ENCODE data around the gene RARB. TPM values are rescaled to one million over a fixed set of nuclear protein-coding genes. Genes with fewer than 3 reads are reported as not detected.

The RARB gene
- polyA plus RNA-seq, 1 donor from 2014 or later: 13.2 TPM

DNA sequence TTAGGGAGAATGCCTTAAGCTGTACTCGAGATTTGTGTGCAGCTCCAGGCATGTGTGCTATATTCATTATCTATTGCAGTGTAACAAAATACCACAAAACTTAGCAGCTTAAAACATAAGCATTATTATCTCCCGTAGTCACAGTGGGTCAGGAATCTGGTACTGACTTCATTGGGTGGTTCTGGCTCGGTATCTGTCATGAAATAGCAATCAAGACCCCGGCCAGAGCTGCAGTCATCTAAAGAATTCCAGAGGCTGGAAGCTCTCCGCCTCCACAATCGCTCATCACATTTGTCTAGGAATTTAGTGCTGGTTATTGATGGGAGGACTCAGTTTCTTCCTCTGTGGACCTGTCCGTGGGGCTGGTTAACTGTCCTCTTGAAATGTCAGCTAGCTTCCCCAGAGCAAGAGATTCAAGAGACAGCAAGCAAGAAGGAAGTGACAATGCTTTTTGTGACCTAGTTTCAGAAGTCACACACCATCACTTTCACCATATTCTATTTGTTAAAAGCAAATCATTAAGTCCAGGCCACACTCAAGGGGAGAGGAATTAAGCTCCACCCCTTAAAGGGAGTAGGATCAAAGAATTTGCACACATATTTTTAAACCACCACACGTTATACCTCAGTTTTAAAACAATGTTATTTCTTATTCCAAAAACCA lies 160.5 kb downstream of the RARB start:
- Histone ChIP-seq H2AFZ (ENCODE audit: low read depth, low read length) (no peak overlapping the region), H3K27me3 (ENCODE audit: insufficient read depth, low read depth, low read length) (no peaks in the 10 kb centered on the region), H3K27ac (ENCODE audit: low read length) (no peak overlapping the region), H3K4me3 (ENCODE audit: low read length) (no peak overlapping the region), H3K36me3 (ENCODE audit: insufficient read depth, low read length) (no peaks in the 10 kb centered on the region), H3F3A (ENCODE audit: insufficient read depth, low read length, poor library complexity, severe bottlenecking) (no peaks in the 10 kb centered on the region), H3K9me3 (ENCODE audit: low read length) (no peaks in the 10 kb centered on the region), H4K20me1 (ENCODE audit: insufficient read depth) (no peaks in the 10 kb centered on the region), H3K79me2 (replicated peaks; ENCODE audit: insufficient read depth, low read length) (no peaks in the 10 kb centered on the region), H3K4me2 (ENCODE audit: low read length) (no peak overlapping the region), H3K9ac (ENCODE audit: low read length) (no peak overlapping the region), H3K9me2 (ENCODE audit: insufficient read depth, low read length) (no peaks in the 10 kb centered on the region)
- no peak for TF ChIP-seq TAF1 (IDR thresholded peaks at IDR 0.05; ENCODE audit: low read depth)
- no peak for TF ChIP-seq RAD21 (conservative IDR thresholded peaks at IDR 0.05)
- TF ChIP-seq POLR2AphosphoS5 (IDR thresholded peaks at IDR 0.05): no peak
- no peak for TF ChIP-seq CTCF (IDR thresholded peaks at IDR 0.05; ENCODE audit: poor library complexity, severe bottlenecking)
- TF ChIP-seq EZH2 (IDR thresholded peaks at IDR 0.05; ENCODE audit: borderline replicate concordance, insufficient read depth, low read length, poor library complexity, severe bottlenecking): no peak
- TF ChIP-seq REST (IDR thresholded peaks at IDR 0.05; ENCODE audit: borderline replicate concordance): no peak
- no peak for TF ChIP-seq EP300 (conservative IDR thresholded peaks at IDR 0.05; ENCODE audit: poor library complexity, severe bottlenecking)
- no peak for TF ChIP-seq SMC3 (conservative IDR thresholded peaks at IDR 0.05; ENCODE audit: poor library complexity)

DNA sequence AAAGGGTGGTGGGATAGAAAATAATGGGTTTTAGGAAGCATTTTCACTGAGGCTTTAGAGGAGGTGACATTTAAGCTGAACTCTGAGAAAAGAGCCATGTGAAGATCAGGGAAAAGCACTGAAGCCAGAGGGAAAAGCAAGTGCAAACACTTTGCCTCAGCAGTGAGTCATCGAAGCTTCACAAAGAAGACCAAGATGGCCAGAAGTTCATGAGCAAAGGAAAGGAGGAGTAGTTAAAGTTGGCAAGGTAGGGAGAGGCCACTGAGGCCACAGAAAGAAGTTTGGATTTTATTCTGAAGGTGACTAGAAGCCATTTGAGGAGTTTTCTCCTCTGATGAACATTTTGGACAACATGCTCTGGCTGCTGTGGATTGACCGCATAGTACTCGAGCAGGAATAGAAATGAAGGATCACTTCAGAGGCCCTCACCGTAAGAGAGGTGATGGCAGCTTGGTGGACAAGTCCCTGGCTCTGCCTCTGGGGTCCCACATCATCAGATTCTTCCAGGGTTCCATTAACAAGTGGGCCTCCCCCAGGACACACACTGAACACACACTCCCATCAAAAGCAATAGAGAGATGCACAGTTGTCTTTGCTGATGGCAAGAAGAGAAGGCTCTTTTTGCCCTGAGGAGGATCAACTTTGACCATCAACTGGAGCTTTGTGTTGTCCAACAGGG lies 161.2 kb downstream of the RARB start:
- Histone ChIP-seq H3K4me2 (ENCODE audit: low read length) (no peak overlapping the region), H3K9ac (ENCODE audit: low read length) (no peak overlapping the region), H3K79me2 (replicated peaks; ENCODE audit: insufficient read depth, low read length) (no peaks in the 10 kb centered on the region)

More for the DNA sequence above, 161.2 kb downstream of the RARB start:
- no peaks in the 10 kb centered on the region for H3K9me2 ChIP-seq (ENCODE audit: insufficient read depth, low read length)
- TF ChIP-seq POLR2AphosphoS5 (IDR thresholded peaks at IDR 0.05) (no peak), MXI1 (conservative IDR thresholded peaks at IDR 0.05; ENCODE audit: poor library complexity, severe bottlenecking) (no peak), CTCF (IDR thresholded peaks at IDR 0.05; ENCODE audit: poor library complexity, severe bottlenecking) (no peak), EP300 (conservative IDR thresholded peaks at IDR 0.05; ENCODE audit: poor library complexity, severe bottlenecking) (no peak), EZH2 (IDR thresholded peaks at IDR 0.05; ENCODE audit: borderline replicate concordance, insufficient read depth, low read length, poor library complexity, severe bottlenecking) (no peak), RAD21 (conservative IDR thresholded peaks at IDR 0.05) (no peak), TAF1 (IDR thresholded peaks at IDR 0.05; ENCODE audit: low read depth) (no peak), REST (IDR thresholded peaks at IDR 0.05; ENCODE audit: borderline replicate concordance) (no peak)
- no peaks in the 10 kb centered on the region for H3K27me3 ChIP-seq (ENCODE audit: insufficient read depth, low read depth, low read length)
- no peaks in the 10 kb centered on the region for H4K20me1 ChIP-seq (ENCODE audit: insufficient read depth)
- H3K27ac ChIP-seq (ENCODE audit: low read length): no peak overlapping the region
- H3K9me3 ChIP-seq (ENCODE audit: low read length): no peaks in the 10 kb centered on the region
- no peaks in the 10 kb centered on the region for H3F3A ChIP-seq (ENCODE audit: insufficient read depth, low read length, poor library complexity, severe bottlenecking)
- H2AFZ ChIP-seq (ENCODE audit: low read depth, low read length): no peak overlapping the region
- H3K4me3 ChIP-seq (ENCODE audit: low read length): no peak overlapping the region
- H3K36me3 ChIP-seq (ENCODE audit: insufficient read depth, low read length): no peaks in the 10 kb centered on the region

All from neural cell (in vitro differentiated cells).